WERI-Rb-1 (cell line): ENCODE measurements around the gene ATG9A.

Experiments used
- DNase-seq: peaks from one replicate; pipeline ENCODE4 v3.0.0-alpha.2; 2020
- H3K27ac ChIP-seq: fragments of 250-450 bp; sonication (Bioruptor Pico); 2 replicates; pipeline ENCODE4 v1.5.1; 2020; ENCODE audit warnings: mild to moderate bottlenecking, moderate library complexity
- H3K27me3 ChIP-seq: fragments of 250-450 bp; sonication (Bioruptor Pico); 2 replicates; pipeline ENCODE4 v1.5.1; 2021; ENCODE audit warnings: mild to moderate bottlenecking, low read depth, moderate library complexity; ENCODE audit not compliant: insufficient read depth, severe bottlenecking
- H3K36me3 ChIP-seq: fragments of 250-450 bp; sonication (Bioruptor Pico); 2 replicates; pipeline ENCODE4 v1.5.1; 2020; ENCODE audit warnings: mild to moderate bottlenecking, moderate library complexity
- H3K4me3 ChIP-seq: 2 replicates; pipeline ENCODE4 v1.5.1; 2011; ENCODE audit warnings: low read depth, mild to moderate bottlenecking, control low read depth, low read length
- H3K9me3 ChIP-seq: fragments of 250-450 bp; sonication (Bioruptor Pico); 2 replicates; pipeline ENCODE4 v1.5.1; 2021; ENCODE audit warnings: mild to moderate bottlenecking, moderate library complexity; ENCODE audit not compliant: severe bottlenecking
- CTCF ChIP-seq: IDR thresholded peaks from 2 replicates; pipeline ENCODE4 v1.5.1; 2011; ENCODE audit warnings: low read depth, mild to moderate bottlenecking, control low read depth, inconsistent platforms, low read length

The ATG9A gene

GRCh38 chr2:219221957-219222518 lies 7.4 kb downstream of the ATG9A start:
- H3K27me3 ChIP-seq, result no peaks in the 10 kb centered on the region
- no peak overlapping the region for H3K4me3 ChIP-seq
- H3K36me3 ChIP-seq, result peaks cover 77% of the 10 kb centered on the region
- DNase-seq, result no peak
- no peak overlapping the region for H3K27ac ChIP-seq
- H3K9me3 ChIP-seq, result no peaks in the 10 kb centered on the region
- TF ChIP-seq CTCF, result no peak

- TF ChIP-seq CTCF, result no peak
- Histone ChIP-seq H3K27me3 (no peaks in the 10 kb centered on the region), H3K36me3 (peaks cover 76% of the 10 kb centered on the region), H3K9me3 (no peaks in the 10 kb centered on the region), H3K27ac (no peak overlapping the region), H3K4me3 (no peak overlapping the region)
- DNase-seq, result no peak
Measured at GRCh38 chr2:219220652-219221402, 8.6 kb downstream of the ATG9A start.

GRCh38 chr2:219219784-219220532 lies 9.5 kb downstream of the ATG9A start:
- Histone ChIP-seq H3K4me3 (no peak overlapping the region), H3K36me3 (peaks cover 76% of the 10 kb centered on the region), H3K27me3 (no peaks in the 10 kb centered on the region), H3K27ac (no peak overlapping the region; the same call in 1 of the 2 replicates), H3K9me3 (no peaks in the 10 kb centered on the region)
- DNase-seq, result no peak
- TF ChIP-seq CTCF, result no peak

- H3K27ac ChIP-seq, result peak within 1 kb of the TSS; percentile 91
- H3K36me3 ChIP-seq, result peaks cover 76% of the 10 kb centered on the region
Measured at GRCh38 chr2:219218732-219219701, 10.4 kb downstream of the ATG9A start, which contains the start of gene ABCB6. TSS of gene ABCB6 (minus strand) at chr2:219218958. CDS start at chr2:219218673, 285 bp downstream.

More at GRCh38 chr2:219218732-219219701, 10.4 kb downstream of the ATG9A start, which contains the start of gene ABCB6:
- Histone ChIP-seq H3K9me3 (no peaks in the 10 kb centered on the region), H3K27me3 (no peaks in the 10 kb centered on the region), H3K4me3 (peak within 1 kb of the TSS; percentile 64)
- TF ChIP-seq CTCF, result no peak
- DNase-seq, result peak; percentile 98
